Motor neuron (in vitro differentiated cells): ENCODE results near the gene PLCL2. TPM values are rescaled to one million over a fixed set of nuclear protein-coding genes. Genes with fewer than 3 reads are reported as not detected.

Source experiments
- ATAC-seq, 8 experiments: fragments of 200-7000 bp; cut with Tn5 transposase; replicated peaks in 6 of 8; 2 replicates each; pipeline ENCODE4 v1.8.0; 2021; ENCODE audit warnings: mild to moderate bottlenecking in 8 of 8, moderate library complexity in 8 of 8
- H3K27ac ChIP-seq, 2 donors: fragments of 250-450 bp; sonication (Bioruptor Pico); 2 replicates each; pipeline ENCODE4 v1.9.0; 2021; ENCODE audit warnings: antibody characterized with exemption in 2 of 2, mild to moderate bottlenecking in 2 of 2, moderate library complexity in 1 of 2
- H3K4me1 ChIP-seq, 2 donors: fragments of 250-450 bp; sonication (Bioruptor Pico); replicated peaks in 1 of 2; 2 replicates each; pipeline ENCODE4 v1.6.1; 2021; ENCODE audit warnings: antibody characterized with exemption in 2 of 2, mild to moderate bottlenecking in 2 of 2, moderate library complexity in 1 of 2
- H3K4me3 ChIP-seq, 5 donors: fragments of 250-450 bp; sonication (Bioruptor Pico); 2 replicates each; pipeline ENCODE4 v1.9.0; 2021; ENCODE audit warnings: antibody characterized with exemption in 5 of 5, mild to moderate bottlenecking in 5 of 5, moderate library complexity in 4 of 5
- WGBS, 10 experiments: fragments of 450-650 bp; shearing (Covaris generic); methylation state at CpG; one replicate each; pipeline ENCODE4 v1.0.0; 2022; 5-methylcytosine and 5-hydroxymethylcytosine counted together
- in situ Hi-C, 9 experiments: fragments of 400-800 bp; cut with MboI; loops; one replicate each; pipeline ENCODE4 v1.15.0; 2021; ENCODE audit warnings: low sequenced_read_pairs in 9 of 9, low pct_unique_long_range_greater_than_20kb in 2 of 9; ENCODE audit not compliant: unreplicated experiment in 9 of 9
- total RNA-seq, 8 experiments: library from RNA; unstranded; fragments of 300-600 nt; gene quantifications; 2 replicates each; pipeline versions ENCODE4 v1.2.3 to v1.2.4, GENCODE V29; 2022

The PLCL2 gene
- total RNA-seq, 8 experiments from 2014 or later, result 12.3 to 28.0 (median 21.6) TPM

DNA sequence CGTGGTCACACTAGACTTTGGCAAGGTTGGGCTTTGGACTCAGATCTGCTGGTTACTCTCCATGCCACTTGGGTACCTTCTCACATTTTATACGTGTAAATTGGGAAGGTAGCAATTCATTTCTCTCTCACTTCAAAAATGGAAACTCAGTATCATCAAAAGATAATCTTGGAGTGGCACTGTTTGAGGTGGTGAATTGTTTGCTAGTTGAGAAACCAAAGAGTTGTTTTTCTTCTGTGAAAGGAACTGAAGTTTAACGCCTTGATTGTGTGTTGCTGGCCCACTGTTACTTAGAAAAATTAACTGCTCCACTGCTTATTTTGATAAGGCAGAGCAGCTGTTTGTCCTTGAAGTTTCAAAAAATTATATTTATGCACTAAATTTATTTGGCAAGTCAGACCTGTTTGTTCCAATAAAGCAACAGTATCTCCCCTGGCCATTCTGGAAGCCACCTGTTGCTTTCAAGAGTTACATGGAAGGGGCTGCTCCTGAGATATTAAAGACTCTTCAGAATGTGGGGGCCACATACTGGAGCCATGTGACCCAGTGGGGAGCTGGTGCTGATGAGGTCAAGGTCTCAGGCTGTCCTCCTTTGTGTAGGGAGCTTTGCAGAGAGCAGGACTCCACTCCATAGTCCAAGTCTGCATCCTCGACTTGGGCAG, 16.2 kb downstream of the PLCL2 start:
- H3K4me1 ChIP-seq, result peaks cover 8 to 16% of the 10 kb centered on the region in 2 donors
- WGBS, 10 experiments, result 60 to 100% (median 98%) methylated on average over 1 to 4 of the region's 4 CpGs; no CpG with 5 or more reads in 2 of the 10 experiments
- in situ Hi-C loops, result no loop called here
- no peak for ATAC-seq
- no peak overlapping the region for H3K27ac ChIP-seq
- H3K4me3 ChIP-seq, result no peak overlapping the region

DNA sequence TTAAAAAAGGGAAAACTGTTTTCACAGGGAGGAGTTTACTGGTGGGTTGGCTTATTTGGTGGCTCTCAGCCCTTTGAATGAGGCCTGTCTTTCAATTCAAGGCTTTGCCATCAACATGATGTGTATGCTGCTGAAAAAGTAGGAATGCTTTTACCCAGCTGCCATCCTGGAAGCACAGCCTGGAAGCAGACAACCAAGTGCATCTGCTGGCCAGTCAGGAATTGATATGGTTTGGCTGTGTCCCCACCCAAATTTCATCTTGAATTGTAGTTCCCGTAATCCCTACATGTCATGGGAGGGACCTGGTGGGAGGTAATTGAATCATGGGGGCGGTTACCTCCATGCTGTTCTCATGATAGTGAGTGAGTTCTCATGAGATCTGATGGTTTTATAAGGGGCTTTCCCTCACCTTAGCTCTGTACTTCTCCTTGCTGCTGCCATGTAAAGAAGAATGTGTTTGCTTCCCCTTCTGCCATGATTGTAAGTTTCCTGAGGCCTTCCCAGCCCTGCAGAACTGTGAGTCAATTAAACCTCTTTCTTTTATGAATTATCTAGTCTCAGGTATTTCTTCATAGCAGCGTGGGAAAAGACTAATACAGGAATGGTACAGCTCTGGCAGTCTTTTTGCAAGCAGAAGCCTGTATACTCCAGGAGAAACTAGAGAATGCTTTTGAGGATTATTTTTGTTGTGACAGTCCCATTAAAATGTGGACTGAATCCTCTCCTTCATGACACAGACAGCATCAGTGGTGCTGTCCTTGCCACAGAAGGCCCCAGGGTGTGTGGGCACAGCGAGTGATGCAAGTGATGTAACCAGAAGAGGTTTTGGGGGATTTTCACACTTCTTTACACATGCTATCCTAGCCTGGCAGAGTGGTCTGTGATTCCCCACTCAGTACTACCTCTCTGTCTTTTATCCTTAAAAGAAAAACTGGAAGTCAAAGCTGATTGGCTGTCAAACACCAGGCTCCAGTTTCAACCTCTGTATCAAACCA, 20.0 kb downstream of the PLCL2 start:
- in situ Hi-C loops, result no loop called here
- H3K4me3 ChIP-seq, result no peak overlapping the region
- peak in 3 of 8 experiments; percentile 44 to 71 (median 57) for ATAC-seq
- H3K4me1 ChIP-seq, result peaks cover 0 to 3% of the 10 kb centered on the region in 2 donors
- H3K27ac ChIP-seq, result no peak overlapping the region
- 80 to 100% (median 94%) methylated on average over 1 to 4 of the region's 4 CpGs; no CpG with 5 or more reads in 2 of the 10 experiments for WGBS, 10 experiments

DNA sequence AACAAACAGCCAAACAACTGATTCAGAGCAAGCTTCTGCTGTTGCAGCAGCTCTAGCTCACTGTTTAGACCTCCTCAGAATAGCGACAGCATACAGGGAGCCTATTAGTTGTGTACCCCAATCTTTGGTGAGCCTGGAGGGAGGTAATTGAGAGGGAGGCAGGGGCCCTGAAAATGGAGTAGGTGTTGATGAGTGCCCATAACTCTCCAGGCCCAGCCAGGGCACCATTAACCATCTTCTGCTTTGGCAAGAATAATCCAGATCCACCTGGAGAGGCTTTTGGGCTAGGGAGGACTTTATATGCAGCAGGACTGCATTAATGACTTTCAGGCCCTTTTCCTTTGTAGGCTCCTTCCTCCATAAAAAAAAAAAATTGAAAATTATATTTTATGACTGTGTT, 20.9 kb downstream of the PLCL2 start:
- peaks cover 0 to 3% of the 10 kb centered on the region in 2 donors for H3K4me1 ChIP-seq
- in situ Hi-C loops, result no loop called here

DNA sequence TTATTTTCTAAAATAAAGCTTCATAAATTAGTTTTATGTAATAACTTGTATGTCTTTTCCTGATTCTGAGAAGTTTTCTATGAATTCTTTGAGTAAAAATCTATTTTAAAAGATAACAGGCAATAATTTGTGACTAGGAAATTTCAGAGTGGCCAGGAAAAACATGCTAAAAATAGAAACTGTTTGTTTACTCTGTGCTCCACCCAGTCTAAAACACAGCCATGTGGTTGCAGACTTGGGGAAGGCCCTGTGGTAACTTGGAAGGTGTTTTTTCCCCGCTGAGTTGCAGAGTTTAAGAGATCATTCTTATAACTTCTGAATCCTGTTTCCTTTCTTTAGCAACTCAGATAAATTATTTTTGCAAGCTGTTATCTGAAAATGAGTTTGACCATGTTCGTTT, 21.9 kb downstream of the PLCL2 start:
- H3K27ac ChIP-seq, result no peak overlapping the region

More for the DNA sequence above, 20.9 kb downstream of the PLCL2 start:
- ATAC-seq, result peak in 1 of 8 experiments; percentile 32
- 33 to 100% (median 79%) methylated on average over 1 of the region's 1 CpG; no CpG with 5 or more reads in 6 of the 10 experiments for WGBS, 10 experiments
- H3K4me3 ChIP-seq, result no peak overlapping the region
- no peak overlapping the region for H3K27ac ChIP-seq

DNA sequence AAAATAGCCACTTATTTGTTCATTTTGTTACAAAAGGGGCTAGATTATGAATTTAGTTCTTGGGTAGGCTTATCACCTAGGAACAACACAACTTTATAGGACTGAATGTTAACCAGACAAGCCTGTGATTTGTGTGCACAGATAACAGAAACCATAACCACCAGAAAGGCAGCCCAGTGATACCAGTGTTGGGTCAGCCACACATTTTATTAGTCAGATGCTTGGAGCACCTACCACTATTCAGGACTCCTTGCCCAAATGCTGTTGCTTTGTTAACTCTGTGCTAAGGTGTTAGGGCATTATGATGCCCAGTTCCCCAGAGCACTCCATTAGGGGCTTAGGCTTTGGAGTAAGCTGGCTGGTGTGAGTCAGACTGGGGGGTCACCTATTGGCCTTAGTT, 22.5 kb downstream of the PLCL2 start:
- peaks cover 0 to 3% of the 10 kb centered on the region in 2 donors for H3K4me1 ChIP-seq
- H3K4me3 ChIP-seq, result no peak overlapping the region
- in situ Hi-C loops, result no loop called here
- no peak overlapping the region for H3K27ac ChIP-seq
- no peak for ATAC-seq

More for the DNA sequence above, 21.9 kb downstream of the PLCL2 start:
- in situ Hi-C loops, result no loop called here
- ATAC-seq, result peak in 3 of 8 experiments; percentile 62 to 72 (median 69)
- Histone ChIP-seq H3K4me3 (no peak overlapping the region), H3K4me1 (peaks cover 0 to 3% of the 10 kb centered on the region in 2 donors)
- WGBS, 10 experiments, result 0 to 88% (median 50%) methylated on average over 1 to 2 of the region's 2 CpGs; no CpG with 5 or more reads in 1 of the 10 experiments

DNA sequence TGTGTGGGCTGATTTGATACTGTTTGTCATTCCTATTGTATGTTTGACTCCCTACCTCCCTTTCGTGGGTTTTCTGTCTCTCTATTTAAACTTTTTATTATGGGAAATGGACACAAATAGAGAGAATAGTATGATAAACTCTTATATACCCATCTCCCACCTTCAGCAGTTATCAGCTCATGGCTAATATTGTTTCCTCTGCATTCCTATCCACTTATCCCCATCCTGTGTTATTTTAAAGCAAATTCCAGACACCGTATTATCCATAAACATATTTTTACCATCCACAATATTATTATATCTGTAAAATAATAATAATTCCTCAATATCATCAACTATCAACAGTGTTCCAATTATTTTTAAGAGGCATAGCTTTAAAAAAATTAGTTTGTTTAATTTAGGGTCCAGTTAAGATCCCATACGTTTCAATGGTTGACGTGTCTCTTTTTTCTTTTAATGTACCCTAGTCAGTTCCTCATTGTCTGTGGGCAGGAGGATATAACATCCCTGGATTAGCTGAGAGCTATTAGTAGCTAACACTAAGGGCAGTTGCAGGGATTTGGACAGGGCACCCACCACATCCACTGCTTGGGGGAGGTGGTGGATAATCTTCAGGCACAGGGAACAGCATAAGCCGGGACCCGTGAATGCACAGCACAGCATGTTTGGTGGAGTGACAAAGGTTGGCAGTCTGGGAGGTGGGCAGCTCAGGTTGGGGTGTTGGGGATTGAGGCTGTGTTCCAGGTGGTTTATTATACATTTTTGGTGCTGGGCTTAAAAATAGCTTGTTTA, 23.5 kb downstream of the PLCL2 start:
- H3K4me3 ChIP-seq, result no peak overlapping the region
- in situ Hi-C loops, result no loop called here
- peaks cover 0 to 3% of the 10 kb centered on the region in 2 donors for H3K4me1 ChIP-seq
- WGBS, 10 experiments, result 77 to 100% (median 94%) methylated on average over 2 to 6 of the region's 6 CpGs
- ATAC-seq, result no peak
- no peak overlapping the region for H3K27ac ChIP-seq

DNA sequence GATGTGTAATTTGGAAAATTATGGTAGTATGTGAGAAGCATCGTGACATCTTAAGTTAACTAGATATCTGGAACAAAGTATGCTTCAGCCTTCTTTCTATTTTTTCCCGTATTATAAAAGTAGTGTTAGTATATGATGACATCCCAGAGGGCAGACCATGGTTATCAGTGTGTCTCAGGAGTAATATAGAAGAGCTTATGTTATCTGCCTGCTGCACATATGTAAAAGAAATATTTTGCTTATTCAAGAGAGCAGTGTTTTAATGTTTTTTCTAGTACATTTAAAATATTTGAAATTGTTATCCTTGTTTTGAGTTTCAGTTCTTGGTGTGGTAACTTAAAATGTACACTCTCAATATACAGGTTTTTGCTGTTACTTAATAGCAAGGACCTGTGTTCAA, 24.1 kb downstream of the PLCL2 start:
- 69 to 100% (median 100%) methylated on average over 1 to 2 of the region's 2 CpGs; no CpG with 5 or more reads in 1 of the 10 experiments for WGBS, 10 experiments
- in situ Hi-C loops, result no loop called here
- Histone ChIP-seq H3K4me3 (no peak overlapping the region), H3K4me1 (peaks cover 0 to 3% of the 10 kb centered on the region in 2 donors), H3K27ac (no peak overlapping the region)
- ATAC-seq, result no peak

DNA sequence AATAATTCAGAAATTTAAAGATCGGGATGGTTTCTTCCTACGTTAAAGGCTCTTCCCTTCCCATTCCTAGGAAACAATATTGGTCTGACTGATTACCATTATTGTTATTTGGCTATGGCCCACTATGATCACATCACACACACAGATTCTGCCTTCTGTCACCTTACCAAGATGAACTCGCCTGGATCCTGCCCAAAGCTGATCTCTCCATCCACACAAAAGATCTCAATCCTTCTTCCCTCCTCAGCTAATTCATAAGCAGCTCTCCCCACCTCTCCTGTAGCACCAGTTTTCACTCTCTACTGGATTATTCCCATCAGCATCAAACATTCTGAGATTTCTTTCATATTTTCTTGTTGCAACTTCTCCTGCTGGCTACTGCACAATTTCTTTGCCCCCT, 25.0 kb downstream of the PLCL2 start:
- in situ Hi-C loops, result no loop called here
- WGBS, 10 experiments, result 75 to 100% (median 92%) methylated on average over 2 to 3 of the region's 3 CpGs; no CpG with 5 or more reads in 1 of the 10 experiments
- ATAC-seq, result no peak
- H3K27ac ChIP-seq, result no peak overlapping the region
- peaks cover 0 to 3% of the 10 kb centered on the region in 2 donors for H3K4me1 ChIP-seq
- no peak overlapping the region for H3K4me3 ChIP-seq

DNA sequence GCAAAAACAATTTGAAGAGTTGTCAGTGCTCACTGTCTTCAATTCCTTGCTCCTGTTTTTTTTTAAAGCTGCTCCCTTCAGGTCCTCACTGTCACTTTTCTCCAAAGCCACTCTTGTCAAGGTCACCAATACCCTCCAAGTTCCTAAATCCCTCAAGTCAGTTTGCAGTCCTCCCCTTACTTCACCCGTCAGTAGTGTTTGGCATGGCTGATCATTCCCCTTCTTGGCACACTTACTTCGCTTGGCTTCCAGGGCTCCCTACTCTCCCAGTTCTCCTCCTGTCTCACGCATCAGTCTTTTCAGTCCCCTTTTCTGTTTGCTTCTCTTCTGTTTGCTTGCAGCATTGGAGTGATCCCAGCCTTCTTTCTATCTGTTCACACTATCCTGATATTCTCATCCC, 25.5 kb downstream of the PLCL2 start:
- Histone ChIP-seq H3K4me1 (peaks cover 0 to 3% of the 10 kb centered on the region in 2 donors), H3K27ac (no peak overlapping the region), H3K4me3 (no peak overlapping the region)
- no peak for ATAC-seq
- in situ Hi-C loops, result no loop called here
- WGBS, 10 experiments, result 52 to 100% (median 97%) methylated on average over 1 to 3 of the region's 3 CpGs; no CpG with 5 or more reads in 1 of the 10 experiments

DNA sequence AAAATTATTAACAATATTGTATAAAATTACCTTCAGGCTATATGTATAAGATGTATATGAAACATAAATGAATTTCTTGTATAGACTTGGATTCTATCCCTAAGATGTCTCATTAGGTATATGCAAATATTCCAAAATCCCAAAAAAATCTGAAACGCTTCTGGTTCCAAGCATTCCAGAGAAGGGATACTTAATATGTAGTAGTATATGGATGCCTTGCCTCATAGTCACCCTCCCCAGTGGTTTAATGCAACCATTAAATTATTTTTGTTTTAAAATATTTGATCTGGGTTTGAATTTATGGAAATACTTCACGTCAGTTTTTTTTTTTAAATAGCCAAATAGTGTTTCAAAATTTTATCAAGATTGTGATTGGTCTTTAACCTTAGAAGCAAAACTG, 27.2 kb downstream of the PLCL2 start:
- Histone ChIP-seq H3K27ac (no peak overlapping the region), H3K4me3 (no peak overlapping the region), H3K4me1 (peaks cover under 1 to 4% of the 10 kb centered on the region in 2 donors)
- peak in 1 of 8 experiments; percentile 43 for ATAC-seq
- 17 to 100% (median 94%) methylated on average over 1 to 2 of the region's 2 CpGs; no CpG with 5 or more reads in 2 of the 10 experiments for WGBS, 10 experiments
- in situ Hi-C loops, result no loop called here

DNA sequence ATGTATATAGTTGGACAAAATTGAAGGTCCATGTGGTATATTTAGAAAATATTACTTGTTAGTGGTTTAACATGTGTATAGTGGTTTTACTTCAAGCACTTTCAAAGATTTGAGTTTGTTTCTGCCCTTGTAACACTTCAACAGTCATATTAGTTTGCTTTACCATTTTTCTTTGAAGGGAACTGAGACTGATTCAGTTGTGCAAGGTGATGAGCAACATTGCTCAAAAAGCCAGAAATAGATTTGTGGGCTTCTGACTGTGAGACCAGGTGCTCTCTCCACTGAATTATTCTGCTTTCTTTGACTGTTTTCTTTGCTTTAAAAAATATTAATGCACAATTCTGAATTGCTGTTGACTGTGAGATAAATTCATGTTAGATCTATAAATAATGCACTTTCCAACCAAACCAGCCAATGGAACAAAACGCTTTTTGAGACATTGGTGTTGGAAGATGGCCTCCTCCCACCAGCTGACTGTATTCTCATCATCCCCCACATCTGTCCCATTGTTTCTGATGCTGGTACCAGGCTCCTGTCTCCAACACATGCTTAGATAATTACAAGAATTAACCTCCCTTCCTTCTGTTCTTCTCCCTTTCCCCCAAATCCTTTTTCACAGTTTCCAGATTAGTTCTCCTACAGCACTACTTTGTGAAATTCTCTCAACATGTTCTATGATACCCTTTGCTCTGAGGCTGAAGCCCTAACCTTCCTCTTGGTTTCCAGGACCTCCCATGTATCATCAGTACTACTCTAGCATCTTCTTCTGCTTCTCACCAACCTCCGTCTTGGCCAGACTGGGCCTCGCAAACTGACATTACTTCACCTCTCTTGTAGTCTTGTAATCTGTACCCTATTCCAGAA, 27.9 kb downstream of the PLCL2 start:
- peaks cover 3 to 4% of the 10 kb centered on the region in 2 donors for H3K4me1 ChIP-seq
- peak in 1 of 8 experiments; percentile 25 for ATAC-seq
- H3K4me3 ChIP-seq, result no peak overlapping the region
- in situ Hi-C loops, result no loop called here
- WGBS, 10 experiments, result 67 to 100% (median 91%) methylated on average over 1 to 3 of the region's 3 CpGs
- H3K27ac ChIP-seq, result no peak overlapping the region

DNA sequence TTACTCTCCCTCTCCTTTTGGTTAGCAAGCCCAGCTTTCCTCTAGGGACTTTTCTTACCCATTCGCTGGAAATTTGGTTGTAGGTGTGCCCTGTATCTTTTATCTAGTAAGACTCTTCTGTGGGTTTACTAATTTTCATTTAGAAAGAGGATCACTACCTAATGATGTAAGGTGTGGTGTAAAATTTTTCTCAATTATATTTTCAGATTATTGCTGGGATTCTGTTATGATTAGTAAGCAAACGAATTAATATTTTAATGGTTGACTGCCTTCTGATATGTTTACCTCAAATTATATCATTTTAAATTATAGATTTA, 28.5 kb downstream of the PLCL2 start:
- H3K4me3 ChIP-seq, result no peak overlapping the region
- no peak overlapping the region for H3K27ac ChIP-seq
- no peak for ATAC-seq
- in situ Hi-C loops, result no loop called here
- 88 to 100% (median 100%) methylated on average over 1 to 2 of the region's 2 CpGs; no CpG with 5 or more reads in 1 of the 10 experiments for WGBS, 10 experiments
- H3K4me1 ChIP-seq, result peaks cover 3 to 4% of the 10 kb centered on the region in 2 donors
